Neural cell (in vitro differentiated cells): ENCODE data around the gene CCL8.

Source experiments
- CTCF ChIP-seq: fragments of 450-650 bp; IDR thresholded peaks from 2 replicates; pipeline ENCODE4 v1.5.1; 2014; ENCODE audit warnings: antibody characterized with exemption, mild to moderate bottlenecking, moderate library complexity; ENCODE audit not compliant: poor library complexity, severe bottlenecking
- EZH2 ChIP-seq: fragments of 200-600, 300-800 bp; shearing (Covaris generic), sonication (generic); IDR thresholded peaks from 2 replicates; pipeline ENCODE4 v1.6.1; 2014; ENCODE audit warnings: antibody characterized with exemption, low read length, borderline replicate concordance, mild to moderate bottlenecking; ENCODE audit not compliant: insufficient read depth, poor library complexity, severe bottlenecking
- RAD21 ChIP-seq: fragments of 450-650 bp; conservative IDR thresholded peaks from 2 replicates; pipeline ENCODE4 v1.6.1; 2014; ENCODE audit warnings: antibody characterized with exemption, mild to moderate bottlenecking, moderate library complexity
- TF ChIP-seq, protein P1 (sequence below): IDR thresholded peaks from 2 replicates; pipeline ENCODE4 v1.6.1; 2012; ENCODE audit warnings: borderline replicate concordance

- TF ChIP-seq CTCF = no peak
- TF ChIP-seq, protein P1, sequence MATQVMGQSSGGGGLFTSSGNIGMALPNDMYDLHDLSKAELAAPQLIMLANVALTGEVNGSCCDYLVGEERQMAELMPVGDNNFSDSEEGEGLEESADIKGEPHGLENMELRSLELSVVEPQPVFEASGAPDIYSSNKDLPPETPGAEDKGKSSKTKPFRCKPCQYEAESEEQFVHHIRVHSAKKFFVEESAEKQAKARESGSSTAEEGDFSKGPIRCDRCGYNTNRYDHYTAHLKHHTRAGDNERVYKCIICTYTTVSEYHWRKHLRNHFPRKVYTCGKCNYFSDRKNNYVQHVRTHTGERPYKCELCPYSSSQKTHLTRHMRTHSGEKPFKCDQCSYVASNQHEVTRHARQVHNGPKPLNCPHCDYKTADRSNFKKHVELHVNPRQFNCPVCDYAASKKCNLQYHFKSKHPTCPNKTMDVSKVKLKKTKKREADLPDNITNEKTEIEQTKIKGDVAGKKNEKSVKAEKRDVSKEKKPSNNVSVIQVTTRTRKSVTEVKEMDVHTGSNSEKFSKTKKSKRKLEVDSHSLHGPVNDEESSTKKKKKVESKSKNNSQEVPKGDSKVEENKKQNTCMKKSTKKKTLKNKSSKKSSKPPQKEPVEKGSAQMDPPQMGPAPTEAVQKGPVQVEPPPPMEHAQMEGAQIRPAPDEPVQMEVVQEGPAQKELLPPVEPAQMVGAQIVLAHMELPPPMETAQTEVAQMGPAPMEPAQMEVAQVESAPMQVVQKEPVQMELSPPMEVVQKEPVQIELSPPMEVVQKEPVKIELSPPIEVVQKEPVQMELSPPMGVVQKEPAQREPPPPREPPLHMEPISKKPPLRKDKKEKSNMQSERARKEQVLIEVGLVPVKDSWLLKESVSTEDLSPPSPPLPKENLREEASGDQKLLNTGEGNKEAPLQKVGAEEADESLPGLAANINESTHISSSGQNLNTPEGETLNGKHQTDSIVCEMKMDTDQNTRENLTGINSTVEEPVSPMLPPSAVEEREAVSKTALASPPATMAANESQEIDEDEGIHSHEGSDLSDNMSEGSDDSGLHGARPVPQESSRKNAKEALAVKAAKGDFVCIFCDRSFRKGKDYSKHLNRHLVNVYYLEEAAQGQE = no peak
- no peak for TF ChIP-seq EZH2
- TF ChIP-seq RAD21 = no peak
Observed at GRCh38 chr17:34283571-34283970, 35.7 kb upstream of the CCL8 start.
